GM12878 (cell line): ENCODE results near the gene ITPR3. TPM values are rescaled to one million over a fixed set of nuclear protein-coding genes. Genes with fewer than 3 reads are reported as not detected.

Experiments
- ATAC-seq: fragments of 200-7000 bp; cut with Tn5 transposase; 3 replicates; pipeline ENCODE4 v1.9.1; 2020; ENCODE audit warnings: mild to moderate bottlenecking, moderate library complexity
- BruUV-seq: library from RNA; stranded (reverse); fragments of 400-500 nt; replicated peaks from 2 replicates; lab custom pipeline; 2021; lab: Mats Ljungman, UMichigan
- CTCF ChIA-PET: fragments of 300-600 bp; sonication (Branson Sonifier 250); formaldehyde crosslinking; extraction: SDS; loops from one replicate; lab custom pipeline; 2021; ENCODE audit warnings: inconsistent platforms; lab: Yijun Ruan, JAX
- POLR2A ChIA-PET: fragments of 350-600 bp; formaldehyde crosslinking; extraction: SDS; loops from one replicate; lab custom pipeline; 2021; ENCODE audit warnings: inconsistent platforms; lab: Charles Lee
- RAD21 ChIA-PET: fragments of 300-600 bp; sonication (Branson Sonifier 250); formaldehyde crosslinking; loops from one replicate; lab custom pipeline; 2023; ENCODE audit warnings: antibody characterized with exemption; ENCODE audit not compliant: unreplicated experiment; lab: Charles Lee
- SMC1A ChIA-PET: fragments of 300-600 bp; sonication (Branson Sonifier 250); formaldehyde crosslinking; loops from one replicate; lab custom pipeline; 2023; ENCODE audit not compliant: unreplicated experiment, uncharacterized antibody; lab: Charles Lee
- DNase-seq: peaks from one replicate; pipeline ENCODE4 v3.0.0-alpha.2; 2011; ENCODE audit warnings: low read depth, low spot score
- FAIRE-seq: peaks from 3 replicates; lab custom pipeline; 2011; peaks lifted over from hg19 to GRCh38; lab: Jason Lieb, UNC
- H2AFZ ChIP-seq: 2 replicates; pipeline ENCODE4 v1.6.0; 2011; ENCODE audit warnings: low read depth, low read length, control low read depth; ENCODE audit not compliant: control insufficient read depth
- H3K27ac ChIP-seq: 2 replicates; pipeline ENCODE4 v1.5.1; 2011; ENCODE audit warnings: control low read depth; ENCODE audit not compliant: control insufficient read depth, insufficient read depth
- H3K27me3 ChIP-seq, 2 experiments: replicated peaks in 1 of 2; 2 replicates each; pipeline versions ENCODE4 v1.6.0 to v1.6.1; 2011; ENCODE audit warnings: low read length in 1 of 2; ENCODE audit not compliant: control insufficient read depth in 2 of 2, insufficient read depth in 2 of 2
- H3K36me3 ChIP-seq, 2 experiments: 2 replicates each; pipeline ENCODE4 v1.5.1; 2011; ENCODE audit warnings: low read length in 1 of 2; ENCODE audit not compliant: control insufficient read depth in 2 of 2, insufficient read depth in 2 of 2
- H3K4me1 ChIP-seq: 2 replicates; pipeline ENCODE4 v1.6.1; 2011; ENCODE audit warnings: mild to moderate bottlenecking, low read length, moderate library complexity, mixed read lengths; ENCODE audit not compliant: control insufficient read depth, insufficient read depth
- H3K4me2 ChIP-seq: 2 replicates; pipeline ENCODE4 v1.6.0; 2011; ENCODE audit warnings: control low read depth; ENCODE audit not compliant: control insufficient read depth, insufficient read depth
- H3K4me3 ChIP-seq: fragments of 200-600 bp; sonication (generic); 2 replicates; pipeline ENCODE4 v1.5.1; 2016
- H3K79me2 ChIP-seq: 2 replicates; pipeline ENCODE4 v1.6.0; 2011; ENCODE audit warnings: low read length; ENCODE audit not compliant: control insufficient read depth, insufficient read depth
- H3K9ac ChIP-seq: 2 replicates; pipeline ENCODE4 v1.8.0; 2011; ENCODE audit warnings: low read length, control low read depth, mixed read lengths; ENCODE audit not compliant: control insufficient read depth, insufficient read depth
- H3K9me3 ChIP-seq: replicated peaks from 3 replicates; pipeline ENCODE4 v1.5.1; 2011; ENCODE audit warnings: mild to moderate bottlenecking, low read length; ENCODE audit not compliant: control insufficient read depth, insufficient read depth
- H4K20me1 ChIP-seq: 2 replicates; pipeline ENCODE4 v1.6.0; 2011; ENCODE audit not compliant: control insufficient read depth, insufficient read depth
- BMI1 ChIP-seq: fragments of 450-650 bp; IDR thresholded peaks from 2 replicates; pipeline ENCODE4 v1.6.1; 2016; ENCODE audit warnings: mild to moderate bottlenecking, moderate library complexity, borderline replicate concordance
- CBX3 ChIP-seq: fragments of 200-600 bp; sonication (generic); IDR thresholded peaks from 2 replicates; pipeline ENCODE4 v1.6.1; 2016; ENCODE audit warnings: low read depth, borderline replicate concordance
- CHD4 ChIP-seq: fragments of 200-600 bp; sonication (generic); IDR thresholded peaks from 2 replicates; pipeline ENCODE4 v1.6.1; 2016; ENCODE audit warnings: mild to moderate bottlenecking
- CREM ChIP-seq: IDR thresholded peaks from 2 replicates; pipeline ENCODE4 v1.6.1; 2014; ENCODE audit warnings: antibody characterized with exemption, low read depth
- DPF2 ChIP-seq: fragments of 450-650 bp; IDR thresholded peaks from 2 replicates; pipeline ENCODE4 v1.6.1; 2017; ENCODE audit warnings: mild to moderate bottlenecking
- EP300 ChIP-seq, 2 experiments: fragments of 150-350 bp in 1 of 2; IDR thresholded peaks; 2 replicates each; pipeline ENCODE4 v1.6.1; 2011 to 2012; ENCODE audit warnings: low read depth in 2 of 2, low read length in 2 of 2, borderline replicate concordance in 1 of 2, improper control_type of control experiment in 1 of 2, inconsistent platforms in 1 of 2; ENCODE audit not compliant: control insufficient read depth in 1 of 2
- FOXK2 ChIP-seq: fragments of 450-650 bp; IDR thresholded peaks from 2 replicates; pipeline ENCODE4 v1.6.1; 2017; ENCODE audit warnings: mild to moderate bottlenecking, moderate library complexity
- HCFC1 ChIP-seq: fragments of 150-350 bp; IDR thresholded peaks from 2 replicates; pipeline ENCODE4 v1.6.1; 2014; ENCODE audit warnings: low read length
- MEF2B ChIP-seq: fragments of 450-650 bp; IDR thresholded peaks from 2 replicates; pipeline ENCODE4 v1.6.1; 2018; ENCODE audit warnings: mild to moderate bottlenecking, moderate library complexity; ENCODE audit not compliant: partially characterized antibody, poor library complexity, severe bottlenecking
- MYB ChIP-seq: fragments of 150-350 bp; IDR thresholded peaks from 2 replicates; pipeline ENCODE4 v1.6.1; 2014; ENCODE audit warnings: mild to moderate bottlenecking, low read depth, low read length, borderline replicate concordance
- NFXL1 ChIP-seq: fragments of 450-650 bp; IDR thresholded peaks from 2 replicates; pipeline ENCODE4 v1.6.1; 2017; ENCODE audit warnings: antibody characterized with exemption, mild to moderate bottlenecking, borderline replicate concordance
- NRF1 ChIP-seq: conservative IDR thresholded peaks from 2 replicates; pipeline ENCODE4 v1.6.1; 2011; ENCODE audit warnings: mild to moderate bottlenecking, low read depth, low read length, improper control_type of control experiment
- PAX8 ChIP-seq: fragments of 450-650 bp; IDR thresholded peaks from 2 replicates; pipeline ENCODE4 v1.6.1; 2017; ENCODE audit warnings: mild to moderate bottlenecking, moderate library complexity
- RBBP5 ChIP-seq: fragments of 200-600 bp; sonication (generic); conservative IDR thresholded peaks from 2 replicates; pipeline ENCODE4 v1.6.1; 2016
- STAT1 ChIP-seq: fragments of 450-650 bp; conservative IDR thresholded peaks from 2 replicates; pipeline ENCODE4 v1.6.1; 2014; ENCODE audit warnings: antibody characterized with exemption, mild to moderate bottlenecking
- TAF1 ChIP-seq: IDR thresholded peaks from 2 replicates; pipeline ENCODE4 v1.6.1; 2011; ENCODE audit warnings: mild to moderate bottlenecking, low read depth, low read length, borderline replicate concordance
- TBL1XR1 ChIP-seq: IDR thresholded peaks from 2 replicates; pipeline ENCODE4 v1.6.1; 2012; ENCODE audit warnings: low read depth, low read length, improper control_type of control experiment
- WGBS: methylation state at CpG from one replicate; pipeline ENCODE4 v1.1.6; 2016; ENCODE audit warnings: low lambda C conversion rate; ENCODE audit not compliant: insufficient replicate concordance, insufficient coverage; ENCODE audit errors: missing lambda C conversion rate; 5-methylcytosine and 5-hydroxymethylcytosine counted together
- in situ Hi-C: fragments of 300-500 bp; cut with MboI; formaldehyde crosslinking; loops from 9 replicates; pipeline ENCODE4 v1.14.3; 2018; ENCODE audit warnings: mixed read lengths
- intact Hi-C: fragments of 100-400 bp; cut with micrococcal nuclease; formaldehyde crosslinking; loops from one replicate; pipeline ENCODE4 v1.14.2; 2022; ENCODE audit not compliant: unreplicated experiment
- polyA plus RNA-seq, 11 experiments: library from polyadenylated mRNA; depleted of rRNA in 4 of 11; unstranded in 6 of 11; stranded (reverse) in 5 of 11; fragments of >200 nt; fragmentation: Nextera tagmentation in 4 of 11; fragmentation: Illumina TruSeq in 1 of 11; extraction: Ambion mirVana in 4 of 11; extraction: Trizol in 1 of 11; gene quantifications; 1 replicate in 1 of 11; 2 replicates in 10 of 11; pipeline versions ENCODE4 v1.2.1 to v1.2.3, GENCODE V29; 2011 to 2016; ENCODE audit warnings: inconsistent platforms in 2 of 11, missing spikeins in 2 of 11, low read depth in 1 of 11
- total RNA-seq, 4 experiments: library from RNA; depleted of rRNA in 3 of 4; stranded (reverse); fragments of >200 nt in 3 of 4; fragmentation: Illumina TruSeq in 1 of 4; extraction: Trizol in 1 of 4; gene quantifications; 2 replicates each; pipeline versions ENCODE4 v1.2.1 to v1.2.3, GENCODE V29; 2013 to 2021
- TF ChIP-seq, protein P1 (sequence below): IDR thresholded peaks from 2 replicates; pipeline ENCODE4 v1.6.1; 2012; ENCODE audit warnings: mild to moderate bottlenecking, low read depth, low read length
- TF ChIP-seq, protein P2 (sequence below): fragments of 450-650 bp; IDR thresholded peaks from 2 replicates; pipeline ENCODE4 v1.6.1; 2016; ENCODE audit warnings: mild to moderate bottlenecking
- TF ChIP-seq, protein P3 (sequence below): IDR thresholded peaks from 2 replicates; pipeline ENCODE4 v1.6.1; 2012; ENCODE audit warnings: low read depth, low read length, improper control_type of control experiment

The ITPR3 gene
- total and polyA plus RNA-seq, 10 of the 15 experiments (the other 5 are each of a cell fraction or from before 2014, with no cell fraction given): 0.32 to 34.0 (median 11.9) TPM

DNA sequence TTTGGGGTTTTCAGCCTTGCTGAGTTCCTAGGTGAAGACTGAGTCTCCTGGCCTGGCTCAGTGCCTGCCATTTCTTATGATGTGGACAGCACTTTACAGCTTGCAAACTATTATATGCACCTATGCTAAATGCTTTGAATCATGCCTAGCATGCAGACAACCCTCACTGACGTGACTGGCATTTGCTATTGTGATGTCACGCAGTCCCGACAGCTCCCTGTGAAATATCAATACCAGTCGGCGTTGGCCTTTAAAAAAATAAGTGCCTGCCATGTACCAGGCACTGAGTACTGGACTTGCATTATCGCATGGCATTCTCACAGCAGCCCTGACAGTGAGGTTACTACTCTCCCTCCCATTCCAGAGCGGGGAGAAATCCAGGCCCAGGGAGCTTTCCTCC is 54.8 kb downstream of the ITPR3 start (continued):
- TF ChIP-seq, protein P1, sequence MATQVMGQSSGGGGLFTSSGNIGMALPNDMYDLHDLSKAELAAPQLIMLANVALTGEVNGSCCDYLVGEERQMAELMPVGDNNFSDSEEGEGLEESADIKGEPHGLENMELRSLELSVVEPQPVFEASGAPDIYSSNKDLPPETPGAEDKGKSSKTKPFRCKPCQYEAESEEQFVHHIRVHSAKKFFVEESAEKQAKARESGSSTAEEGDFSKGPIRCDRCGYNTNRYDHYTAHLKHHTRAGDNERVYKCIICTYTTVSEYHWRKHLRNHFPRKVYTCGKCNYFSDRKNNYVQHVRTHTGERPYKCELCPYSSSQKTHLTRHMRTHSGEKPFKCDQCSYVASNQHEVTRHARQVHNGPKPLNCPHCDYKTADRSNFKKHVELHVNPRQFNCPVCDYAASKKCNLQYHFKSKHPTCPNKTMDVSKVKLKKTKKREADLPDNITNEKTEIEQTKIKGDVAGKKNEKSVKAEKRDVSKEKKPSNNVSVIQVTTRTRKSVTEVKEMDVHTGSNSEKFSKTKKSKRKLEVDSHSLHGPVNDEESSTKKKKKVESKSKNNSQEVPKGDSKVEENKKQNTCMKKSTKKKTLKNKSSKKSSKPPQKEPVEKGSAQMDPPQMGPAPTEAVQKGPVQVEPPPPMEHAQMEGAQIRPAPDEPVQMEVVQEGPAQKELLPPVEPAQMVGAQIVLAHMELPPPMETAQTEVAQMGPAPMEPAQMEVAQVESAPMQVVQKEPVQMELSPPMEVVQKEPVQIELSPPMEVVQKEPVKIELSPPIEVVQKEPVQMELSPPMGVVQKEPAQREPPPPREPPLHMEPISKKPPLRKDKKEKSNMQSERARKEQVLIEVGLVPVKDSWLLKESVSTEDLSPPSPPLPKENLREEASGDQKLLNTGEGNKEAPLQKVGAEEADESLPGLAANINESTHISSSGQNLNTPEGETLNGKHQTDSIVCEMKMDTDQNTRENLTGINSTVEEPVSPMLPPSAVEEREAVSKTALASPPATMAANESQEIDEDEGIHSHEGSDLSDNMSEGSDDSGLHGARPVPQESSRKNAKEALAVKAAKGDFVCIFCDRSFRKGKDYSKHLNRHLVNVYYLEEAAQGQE: no peak
- no peak for TF ChIP-seq NRF1
- TF ChIP-seq MYB: no peak
- TF ChIP-seq, protein P2, sequence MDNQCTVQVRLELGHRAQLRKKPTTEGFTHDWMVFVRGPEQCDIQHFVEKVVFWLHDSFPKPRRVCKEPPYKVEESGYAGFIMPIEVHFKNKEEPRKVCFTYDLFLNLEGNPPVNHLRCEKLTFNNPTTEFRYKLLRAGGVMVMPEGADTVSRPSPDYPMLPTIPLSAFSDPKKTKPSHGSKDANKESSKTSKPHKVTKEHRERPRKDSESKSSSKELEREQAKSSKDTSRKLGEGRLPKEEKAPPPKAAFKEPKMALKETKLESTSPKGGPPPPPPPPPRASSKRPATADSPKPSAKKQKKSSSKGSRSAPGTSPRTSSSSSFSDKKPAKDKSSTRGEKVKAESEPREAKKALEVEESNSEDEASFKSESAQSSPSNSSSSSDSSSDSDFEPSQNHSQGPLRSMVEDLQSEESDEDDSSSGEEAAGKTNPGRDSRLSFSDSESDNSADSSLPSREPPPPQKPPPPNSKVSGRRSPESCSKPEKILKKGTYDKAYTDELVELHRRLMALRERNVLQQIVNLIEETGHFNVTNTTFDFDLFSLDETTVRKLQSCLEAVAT: no peak

DNA sequence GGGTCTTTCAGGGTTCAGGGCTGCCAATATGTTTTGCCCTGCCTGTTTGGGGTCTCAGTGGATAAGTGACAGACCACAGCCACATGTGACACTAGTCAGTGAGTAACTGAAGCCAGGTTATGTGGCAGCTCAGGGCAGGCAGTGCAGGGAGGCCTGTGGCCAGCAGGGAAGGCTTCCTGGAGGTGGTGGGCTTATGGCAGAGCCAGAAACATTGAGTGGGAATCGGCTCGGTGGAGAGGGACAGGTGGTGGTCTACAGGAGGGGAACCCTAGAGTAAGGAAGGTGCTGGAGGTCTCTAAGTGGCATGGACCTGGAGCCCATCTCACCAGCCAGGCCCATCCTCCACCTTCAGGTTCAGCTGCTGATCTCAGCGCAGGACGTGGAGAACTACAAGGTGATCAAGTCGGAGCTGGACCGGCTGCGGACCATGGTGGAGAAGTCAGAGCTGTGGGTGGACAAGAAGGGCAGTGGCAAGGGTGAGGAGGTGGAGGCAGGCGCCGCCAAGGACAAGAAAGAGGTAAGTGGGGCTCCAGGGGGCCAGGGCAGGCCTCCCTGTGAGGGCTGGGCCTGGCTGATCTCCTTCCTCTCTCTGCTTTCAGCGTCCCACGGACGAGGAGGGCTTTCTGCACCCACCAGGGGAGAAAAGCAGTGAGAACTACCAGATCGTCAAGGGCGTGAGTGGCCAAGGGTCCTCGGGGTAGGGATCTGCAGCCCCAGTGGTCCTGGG is 55.5 kb downstream of the ITPR3 start:
- no peaks in the 10 kb centered on the region for H3K79me2 ChIP-seq
- no peak overlapping the region for H3K4me3 ChIP-seq
- no peaks in the 10 kb centered on the region for H3K4me1 ChIP-seq
- H3K36me3 ChIP-seq: peaks cover 13 to 22% of the 10 kb centered on the region in 2 experiments; a peak in 3 of 4 replicates
- no peaks in the 10 kb centered on the region for H4K20me1 ChIP-seq
- SMC1A ChIA-PET: no interaction called here
- no TSS peak for BruUV-seq
- no peak for DNase-seq
- FAIRE-seq: no peak
- intact Hi-C loops (no loop called here), in situ Hi-C loops (no loop called here)
- POLR2A ChIA-PET: no interaction called here
- no peak overlapping the region for H3K4me2 ChIP-seq
- WGBS: over 99% methylated on average over 13 of the region's 15 CpGs
- H2AFZ ChIP-seq: no peak overlapping the region
- RAD21 ChIA-PET: no interaction called here
- H3K27me3 ChIP-seq: no peaks in the 10 kb centered on the region
- no peaks in the 10 kb centered on the region for H3K9me3 ChIP-seq
- no peak overlapping the region for H3K9ac ChIP-seq
- H3K27ac ChIP-seq: no peak overlapping the region
- CTCF ChIA-PET: no interaction called here
- no peak for ATAC-seq
- TF ChIP-seq TBL1XR1 (no peak), CBX3 (no peak), HCFC1 (no peak), MEF2B (no peak), NFXL1 (no peak), BMI1 (no peak), CHD4 (no peak), FOXK2 (no peak), TAF1 (no peak), RBBP5 (no peak), STAT1 (no peak), PAX8 (no peak), CREM (no peak), EP300 (IDR thresholded peaks at IDR 0.05; ENCODE audit: borderline replicate concordance in 1 of 2, control insufficient read depth in 1 of 2, low read depth in 2 of 2, low read length in 2 of 2) (no peak), DPF2 (no peak)
- TF ChIP-seq, protein P3, sequence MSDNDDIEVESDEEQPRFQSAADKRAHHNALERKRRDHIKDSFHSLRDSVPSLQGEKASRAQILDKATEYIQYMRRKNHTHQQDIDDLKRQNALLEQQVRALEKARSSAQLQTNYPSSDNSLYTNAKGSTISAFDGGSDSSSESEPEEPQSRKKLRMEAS: no peak
